Raji (cell line): ENCODE data around the gene VEPH1.

Experiments used
- POLR2A ChIP-seq: IDR thresholded peaks from 2 replicates; pipeline ENCODE4 v1.6.1; 2011; ENCODE audit warnings: low read depth, low read length, control low read depth; ENCODE audit not compliant: insufficient read depth

The VEPH1 gene

GRCh38 chr3:157329551-157329950, 173.7 kb downstream of the VEPH1 start:
- TF ChIP-seq POLR2A: no peak

GRCh38 chr3:157327837-157328236, 175.4 kb downstream of the VEPH1 start:
- TF ChIP-seq POLR2A: no peak

- no peak for TF ChIP-seq POLR2A
Observed at GRCh38 chr3:157327018-157327417, 176.2 kb downstream of the VEPH1 start.

- TF ChIP-seq POLR2A: no peak
Observed at GRCh38 chr3:157323360-157323759, 179.9 kb downstream of the VEPH1 start.

- TF ChIP-seq POLR2A: no peak
Observed at GRCh38 chr3:157319672-157320071, 183.5 kb downstream of the VEPH1 start.

- TF ChIP-seq POLR2A: no peak
Observed at GRCh38 chr3:157318639-157319288, 184.5 kb downstream of the VEPH1 start.

GRCh38 chr3:157317895-157318294, 185.3 kb downstream of the VEPH1 start:
- no peak for TF ChIP-seq POLR2A

GRCh38 chr3:157313186-157313585, 190.0 kb downstream of the VEPH1 start:
- no peak for TF ChIP-seq POLR2A

- TF ChIP-seq POLR2A: no peak
Observed at GRCh38 chr3:157312376-157312745, 190.9 kb downstream of the VEPH1 start.

GRCh38 chr3:157311633-157312375, 191.4 kb downstream of the VEPH1 start:
- TF ChIP-seq POLR2A: no peak

- TF ChIP-seq POLR2A: no peak
Observed at GRCh38 chr3:157310329-157311052, 192.7 kb downstream of the VEPH1 start.

- no peak for TF ChIP-seq POLR2A
Observed at GRCh38 chr3:157306502-157306901, 196.7 kb downstream of the VEPH1 start.

GRCh38 chr3:157305392-157305791, 197.8 kb downstream of the VEPH1 start:
- TF ChIP-seq POLR2A: no peak

- no peak for TF ChIP-seq POLR2A
Observed at GRCh38 chr3:157301755-157302154, 201.5 kb downstream of the VEPH1 start.

GRCh38 chr3:157300981-157301663, 202.1 kb downstream of the VEPH1 start:
- no peak for TF ChIP-seq POLR2A
